HT-29 (cell line): Measurements from ENCODE around the gene GOLPH3. TPM values are rescaled to one million over a fixed set of nuclear protein-coding genes. Genes with fewer than 3 reads are reported as not detected.
A peak's percentile ranks its signal among the peaks of the same experiment; 100 is the strongest.
"Not testable (repeated sequence)": the region's sequence is repeated elsewhere in the genome, so short reads cannot be mapped to it uniquely, and the experiment has no call there.

Experiments used
- DNase-seq: peaks from one replicate; pipeline ENCODE4 v3.0.0-alpha.2; 2015; ENCODE audit warnings: low spot score
- total RNA-seq: library from RNA; depleted of rRNA; stranded (reverse); fragments of >200 nt; shearing (Covaris generic); gene quantifications from 2 replicates; pipeline ENCODE4 v1.2.3, GENCODE V29; 2014

The GOLPH3 gene
- total RNA-seq, 1 experiment from 2014 or later: 132 TPM

DNA sequence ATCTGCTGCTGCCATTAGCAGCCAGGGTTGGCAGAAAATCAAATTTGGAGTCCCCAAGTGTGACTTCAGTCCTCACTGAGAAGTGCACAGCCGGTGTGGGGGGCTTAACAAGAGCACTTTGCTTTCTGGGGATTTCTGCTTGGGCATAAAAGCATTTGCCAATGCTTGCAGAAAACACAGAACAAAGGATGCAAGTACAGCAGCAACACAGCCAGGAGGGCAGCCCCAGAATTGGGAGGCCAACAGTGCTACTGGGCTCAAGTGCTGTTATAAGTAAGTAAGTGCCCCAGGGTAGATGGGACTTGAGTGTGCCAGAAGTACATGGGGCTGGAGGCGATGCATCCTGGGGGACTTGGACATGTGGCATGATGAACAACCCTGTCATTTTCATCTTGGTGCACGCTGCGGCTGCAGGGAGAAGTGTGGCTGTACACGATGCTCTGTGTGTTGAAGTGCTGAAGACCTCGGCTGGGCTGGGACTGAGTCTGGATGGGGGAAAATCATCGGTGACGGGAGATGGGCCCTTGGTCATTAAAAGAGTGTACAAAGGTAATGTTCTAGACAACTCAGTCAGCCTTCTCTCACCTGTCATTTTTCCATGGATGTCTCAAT lies 73.3 kb downstream of the GOLPH3 start:
- no peak for DNase-seq

DNA sequence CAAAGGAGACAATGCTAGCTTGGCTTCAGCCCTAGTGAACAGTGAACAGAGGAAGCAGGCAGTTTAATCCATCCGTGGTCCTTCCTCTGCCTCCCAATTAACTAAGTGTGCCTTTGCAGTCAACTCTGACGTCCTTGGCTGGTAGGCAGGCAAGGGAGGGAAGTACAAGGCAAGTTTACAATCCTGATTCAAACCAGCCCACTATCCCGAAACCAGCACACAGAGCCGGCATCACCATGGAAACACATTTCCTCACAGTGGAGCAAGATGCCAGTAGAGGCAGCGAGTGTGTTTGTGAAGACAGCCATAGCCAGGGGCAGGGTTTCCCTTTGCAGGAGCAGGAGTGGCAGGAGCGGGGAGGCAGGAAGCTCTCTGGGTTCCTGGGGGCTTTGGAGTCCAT lies 73.9 kb downstream of the GOLPH3 start:
- no peak for DNase-seq

DNA sequence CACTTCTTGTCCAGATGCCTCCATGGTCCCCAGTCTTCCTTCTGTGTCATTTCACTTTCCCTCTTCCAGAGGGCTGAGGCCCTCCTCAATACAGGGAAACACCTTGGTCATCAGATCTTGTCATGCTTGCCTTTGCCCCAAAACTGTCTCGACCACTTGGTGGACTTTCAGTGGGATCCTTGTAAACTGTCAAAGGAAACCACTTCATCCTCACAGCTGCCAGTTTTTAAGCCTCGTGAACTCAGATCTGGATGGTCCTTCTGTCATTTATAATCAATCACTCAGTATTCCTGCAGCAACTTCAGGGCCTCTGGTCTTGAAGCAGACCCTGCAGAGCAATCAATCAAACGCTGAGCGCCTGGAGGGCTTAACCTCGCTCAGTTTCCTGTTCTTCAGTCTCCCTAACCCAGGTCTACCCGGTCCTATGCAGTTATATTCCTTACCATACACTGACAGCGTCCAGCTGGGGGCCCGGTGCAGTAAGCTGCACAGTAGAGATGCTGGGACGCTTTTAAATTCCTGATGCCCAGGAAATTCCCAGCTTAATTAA lies 74.6 kb downstream of the GOLPH3 start:
- no peak for DNase-seq

DNA sequence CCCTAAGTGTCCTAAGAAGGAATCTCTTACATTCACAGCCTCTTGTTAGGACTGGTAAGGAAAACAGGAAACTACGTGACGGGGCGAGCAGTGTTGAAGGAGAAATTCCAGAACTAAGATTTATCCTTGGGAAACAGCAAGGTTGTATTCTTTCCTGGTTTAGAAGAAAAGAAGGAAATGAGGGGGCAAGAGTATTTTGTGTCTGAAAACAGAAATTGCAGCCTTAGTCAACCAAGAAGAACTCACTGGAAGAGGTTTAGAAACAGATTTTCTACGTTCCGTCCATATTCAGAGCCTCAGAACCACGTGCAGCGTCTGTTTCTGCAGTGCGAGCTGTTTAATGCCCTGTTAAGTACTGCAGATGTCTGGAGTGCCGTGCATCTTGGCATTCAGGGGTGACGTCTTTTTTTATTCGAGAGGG lies 75.2 kb downstream of the GOLPH3 start:
- DNase-seq: no peak

DNA sequence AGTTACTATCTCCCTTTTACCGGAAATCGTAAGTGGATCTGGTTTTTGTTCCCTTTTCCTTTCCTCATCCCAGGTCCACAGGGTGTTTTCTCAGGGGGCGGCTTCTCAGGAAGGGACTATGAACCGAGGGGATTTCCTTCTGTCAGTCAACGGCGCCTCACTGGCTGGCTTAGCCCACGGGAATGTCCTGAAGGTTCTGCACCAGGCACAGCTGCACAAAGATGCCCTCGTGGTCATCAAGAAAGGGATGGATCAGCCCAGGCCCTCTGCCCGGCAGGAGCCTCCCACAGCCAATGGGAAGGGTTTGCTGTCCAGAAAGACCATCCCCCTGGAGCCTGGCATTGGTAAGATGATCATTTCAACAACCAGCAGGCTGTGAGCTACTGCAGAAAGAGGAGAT lies 75.8 kb downstream of the GOLPH3 start:
- no peak for DNase-seq

DNA sequence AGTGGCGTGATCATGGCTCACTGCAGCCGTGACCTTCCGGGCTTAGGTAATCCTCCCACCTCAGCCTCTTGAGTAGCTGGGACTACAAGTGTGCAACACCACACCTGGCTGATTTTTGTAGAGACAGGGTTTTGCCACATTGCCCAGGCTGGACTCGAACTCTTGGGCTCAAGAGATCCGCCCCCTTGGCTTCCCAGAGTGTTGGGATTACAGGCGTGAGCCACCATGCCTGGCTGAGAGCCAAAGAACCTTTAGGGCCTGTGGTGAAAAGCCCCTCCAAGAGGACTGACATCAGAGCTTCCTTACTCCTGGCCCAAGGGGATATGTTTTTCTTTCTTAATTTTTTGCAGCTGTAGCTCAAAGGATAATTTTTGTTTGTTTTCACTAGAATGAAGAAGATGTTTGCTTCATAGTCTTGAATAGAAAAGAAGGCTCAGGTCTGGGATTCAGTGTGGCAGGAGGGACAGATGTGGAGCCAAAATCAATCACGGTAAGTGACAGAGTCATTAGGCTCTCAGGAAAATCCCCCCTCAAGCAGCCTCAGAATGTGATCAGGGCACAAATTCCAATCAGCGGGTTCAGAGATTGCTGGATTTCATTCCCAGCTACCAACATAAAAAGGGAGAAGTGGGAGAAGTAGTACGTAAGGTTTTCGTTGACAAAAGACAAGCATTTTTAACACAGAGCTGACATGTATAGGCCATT lies 77.1 kb downstream of the GOLPH3 start:
- DNase-seq: no peak

DNA sequence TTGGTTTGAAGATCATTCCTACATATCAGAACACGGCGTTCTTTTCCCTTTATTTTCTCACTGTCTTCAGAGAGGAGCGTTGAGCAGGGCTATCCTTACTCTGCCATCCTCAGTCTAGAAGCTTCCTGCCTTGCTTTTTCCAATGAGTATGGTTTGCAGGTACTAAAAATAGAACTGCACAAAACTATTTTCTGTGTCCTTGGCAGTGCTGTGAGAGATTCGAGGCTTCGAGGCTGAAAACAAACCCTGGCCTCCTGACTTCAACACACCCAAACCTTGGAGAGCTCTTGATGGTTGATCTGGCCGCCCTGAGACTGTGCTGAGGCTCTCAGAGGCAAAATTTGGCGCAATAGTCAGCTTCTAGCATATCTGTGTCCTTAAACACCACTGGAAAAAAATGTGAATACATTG lies 78.9 kb downstream of the GOLPH3 start:
- no peak for DNase-seq

DNA sequence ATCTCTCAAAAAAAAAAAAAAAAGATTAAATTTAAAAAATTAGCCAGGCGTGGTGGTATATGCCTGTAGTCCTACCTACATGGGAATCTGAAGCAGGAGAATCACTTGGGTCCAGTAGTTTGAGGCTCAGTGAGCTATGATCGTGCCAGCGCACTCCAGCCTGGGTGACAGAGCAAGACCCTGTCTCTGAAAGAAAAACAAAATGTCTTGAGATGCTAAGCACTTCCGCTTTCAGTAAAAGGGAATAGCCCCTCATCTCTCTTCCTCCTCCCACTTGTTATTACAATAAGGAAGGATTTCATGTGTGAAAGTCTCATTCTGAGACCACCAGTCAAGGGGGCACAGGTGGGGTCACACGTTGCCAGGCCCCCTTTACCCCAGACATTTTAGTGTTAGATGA lies 79.4 kb downstream of the GOLPH3 start:
- DNase-seq: no peak

DNA sequence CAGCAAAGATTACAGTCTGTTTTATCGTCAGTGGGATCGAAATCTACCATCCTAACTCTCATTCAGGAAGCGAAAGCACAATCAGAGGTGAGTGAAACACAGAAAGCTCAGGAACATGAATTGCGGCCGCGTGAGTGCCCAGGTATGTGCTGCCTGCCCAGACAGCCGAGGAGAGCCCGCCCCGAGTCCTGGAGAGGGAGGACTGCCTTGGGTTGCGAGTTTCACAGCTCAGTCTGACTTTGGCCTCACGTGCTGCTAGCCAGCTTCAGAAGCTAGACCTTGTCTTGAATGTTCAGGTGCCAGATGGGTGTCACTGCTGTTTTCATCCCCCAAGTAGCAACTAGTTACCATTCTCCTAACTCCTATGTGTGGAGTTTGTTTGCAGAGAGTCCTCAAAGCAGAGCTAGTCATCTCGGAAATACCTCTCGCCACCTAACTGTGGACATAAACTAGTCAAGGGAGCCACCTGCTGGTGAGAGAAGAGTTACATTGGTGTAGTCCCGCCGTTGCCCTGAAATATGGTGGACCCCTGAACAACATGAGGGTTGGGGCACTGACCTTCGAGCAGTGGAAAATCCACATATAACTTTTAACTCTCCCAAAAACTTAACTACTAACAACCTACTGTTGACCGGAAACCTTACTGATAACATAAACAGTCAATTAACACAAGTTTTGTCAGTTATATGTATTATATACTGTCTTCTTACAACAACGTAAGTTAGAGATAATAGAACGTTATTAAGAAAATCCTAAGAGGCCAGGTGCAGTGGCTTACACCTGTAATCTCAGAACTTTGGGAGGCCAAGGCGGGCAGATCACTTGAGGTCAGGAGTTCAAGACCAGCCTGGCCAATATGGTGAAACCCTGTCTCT lies 80.9 kb downstream of the GOLPH3 start:
- peak; percentile 90 for DNase-seq

DNA sequence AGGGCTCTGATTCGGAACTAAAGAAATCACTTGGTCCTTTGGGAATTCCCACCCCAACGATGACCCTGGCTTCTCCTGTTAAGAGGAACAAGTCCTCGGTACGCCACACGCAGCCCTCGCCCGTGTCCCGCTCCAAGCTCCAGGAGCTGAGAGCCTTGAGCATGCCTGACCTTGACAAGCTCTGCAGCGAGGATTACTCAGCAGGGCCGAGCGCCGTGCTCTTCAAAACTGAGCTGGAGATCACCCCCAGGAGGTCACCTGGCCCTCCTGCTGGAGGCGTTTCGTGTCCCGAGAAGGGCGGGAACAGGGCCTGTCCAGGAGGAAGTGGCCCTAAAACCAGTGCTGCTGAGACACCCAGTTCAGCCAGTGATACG lies 83.4 kb downstream of the GOLPH3 start:
- DNase-seq: no peak

DNA sequence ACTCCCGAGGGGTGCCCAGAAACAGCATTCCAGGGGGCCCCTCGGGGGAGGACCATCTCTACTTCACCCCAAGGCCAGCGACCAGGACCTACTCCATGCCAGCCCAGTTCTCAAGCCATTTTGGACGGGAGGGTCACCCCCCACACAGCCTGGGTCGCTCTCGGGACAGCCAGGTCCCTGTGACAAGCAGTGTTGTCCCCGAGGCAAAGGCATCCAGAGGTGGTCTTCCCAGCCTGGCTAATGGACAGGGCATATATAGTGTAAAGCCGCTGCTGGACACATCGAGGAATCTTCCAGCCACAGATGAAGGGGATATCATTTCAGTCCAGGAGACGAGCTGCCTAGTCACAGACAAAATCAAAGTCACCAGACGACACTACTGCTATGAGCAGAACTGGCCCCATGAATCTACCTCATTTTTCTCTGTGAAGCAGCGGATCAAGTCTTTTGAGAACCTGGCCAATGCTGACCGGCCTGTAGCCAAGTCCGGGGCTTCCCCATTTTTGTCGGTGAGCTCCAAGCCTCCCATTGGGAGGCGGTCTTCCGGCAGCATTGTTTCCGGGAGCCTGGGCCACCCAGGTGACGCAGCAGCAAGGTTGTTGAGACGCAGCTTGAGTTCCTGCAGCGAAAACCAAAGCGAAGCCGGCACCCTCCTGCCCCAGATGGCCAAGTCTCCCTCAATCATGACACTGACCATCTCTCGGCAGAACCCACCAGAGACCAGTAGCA lies 83.9 kb downstream of the GOLPH3 start:
- no peak for DNase-seq

DNA sequence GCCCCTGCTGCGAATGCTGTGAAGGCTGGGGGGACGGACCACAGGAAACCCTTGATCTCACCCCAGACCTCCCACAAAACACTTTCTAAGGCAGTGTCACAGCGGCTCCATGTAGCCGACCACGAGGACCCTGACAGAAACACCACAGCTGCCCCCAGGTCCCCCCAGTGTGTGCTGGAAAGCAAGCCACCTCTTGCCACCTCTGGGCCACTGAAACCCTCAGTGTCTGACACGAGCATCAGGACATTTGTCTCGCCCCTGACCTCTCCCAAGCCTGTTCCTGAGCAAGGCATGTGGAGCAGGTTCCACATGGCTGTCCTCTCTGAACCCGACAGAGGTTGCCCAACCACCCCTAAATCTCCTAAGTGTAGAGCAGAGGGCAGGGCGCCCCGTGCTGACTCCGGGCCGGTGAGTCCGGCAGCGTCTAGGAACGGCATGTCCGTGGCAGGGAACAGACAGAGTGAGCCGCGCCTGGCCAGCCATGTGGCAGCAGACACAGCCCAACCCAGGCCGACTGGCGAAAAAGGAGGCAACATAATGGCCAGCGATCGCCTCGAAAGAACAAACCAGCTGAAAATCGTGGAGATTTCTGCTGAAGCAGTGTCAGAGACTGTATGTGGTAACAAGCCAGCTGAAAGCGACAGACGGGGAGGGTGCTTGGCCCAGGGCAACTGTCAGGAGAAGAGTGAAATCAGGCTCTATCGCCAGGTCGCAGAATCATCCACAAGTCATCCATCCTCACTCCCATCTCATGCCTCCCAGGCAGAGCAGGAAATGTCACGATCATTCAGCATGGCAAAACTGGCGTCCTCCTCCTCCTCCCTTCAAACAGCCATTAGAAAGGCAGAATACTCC lies 84.7 kb downstream of the GOLPH3 start:
- DNase-seq: no peak

DNA sequence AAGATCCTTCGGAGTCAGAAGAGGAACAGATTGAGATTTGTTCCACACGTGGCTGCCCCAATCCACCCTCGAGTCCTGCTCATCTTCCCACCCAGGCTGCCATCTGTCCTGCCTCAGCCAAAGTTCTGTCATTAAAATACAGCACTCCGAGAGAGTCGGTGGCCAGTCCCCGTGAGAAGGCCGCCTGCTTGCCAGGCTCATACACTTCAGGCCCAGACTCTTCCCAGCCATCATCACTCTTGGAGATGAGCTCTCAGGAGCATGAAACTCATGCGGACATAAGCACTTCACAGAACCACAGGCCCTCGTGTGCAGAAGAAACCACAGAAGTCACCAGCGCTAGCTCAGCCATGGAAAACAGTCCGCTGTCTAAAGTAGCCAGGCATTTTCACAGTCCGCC lies 85.9 kb downstream of the GOLPH3 start:
- DNase-seq: no peak

DNA sequence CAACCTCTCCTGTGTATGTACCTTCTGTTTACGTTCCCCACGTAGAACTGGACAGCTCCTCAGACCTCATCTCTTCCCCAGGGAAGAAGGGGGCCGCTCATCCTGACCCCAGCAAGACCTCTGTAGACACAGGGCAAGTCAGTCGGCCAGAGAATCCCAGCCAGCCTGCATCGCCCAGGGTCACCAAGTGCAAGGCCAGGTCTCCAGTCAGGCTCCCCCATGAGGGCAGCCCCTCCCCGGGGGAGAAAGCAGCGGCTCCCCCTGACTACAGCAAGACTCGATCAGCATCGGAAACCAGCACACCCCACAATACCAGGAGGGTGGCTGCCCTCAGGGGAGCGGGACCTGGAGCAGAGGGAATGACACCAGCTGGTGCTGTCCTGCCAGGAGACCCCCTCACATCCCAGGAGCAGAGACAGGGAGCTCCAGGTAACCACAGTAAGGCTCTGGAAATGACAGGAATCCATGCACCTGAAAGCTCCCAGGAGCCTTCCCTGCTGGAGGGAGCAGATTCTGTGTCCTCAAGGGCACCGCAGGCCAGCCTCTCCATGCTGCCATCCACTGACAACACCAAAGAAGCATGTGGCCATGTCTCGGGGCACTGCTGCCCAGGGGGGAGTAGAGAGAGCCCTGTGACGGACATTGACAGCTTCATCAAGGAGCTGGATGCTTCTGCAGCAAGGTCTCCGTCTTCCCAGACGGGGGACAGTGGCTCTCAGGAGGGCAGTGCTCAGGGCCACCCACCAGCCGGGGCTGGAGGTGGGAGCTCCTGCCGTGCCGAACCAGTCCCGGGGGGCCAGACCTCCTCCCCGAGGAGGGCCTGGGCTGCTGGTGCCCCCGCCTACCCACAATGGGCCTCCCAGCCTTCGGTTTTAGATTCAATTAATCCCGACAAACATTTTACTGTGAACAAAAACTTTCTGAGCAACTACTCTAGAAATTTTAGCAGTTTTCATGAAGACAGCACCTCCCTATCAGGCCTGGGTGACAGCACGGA lies 86.7 kb downstream of the GOLPH3 start:
- DNase-seq: no peak

DNA sequence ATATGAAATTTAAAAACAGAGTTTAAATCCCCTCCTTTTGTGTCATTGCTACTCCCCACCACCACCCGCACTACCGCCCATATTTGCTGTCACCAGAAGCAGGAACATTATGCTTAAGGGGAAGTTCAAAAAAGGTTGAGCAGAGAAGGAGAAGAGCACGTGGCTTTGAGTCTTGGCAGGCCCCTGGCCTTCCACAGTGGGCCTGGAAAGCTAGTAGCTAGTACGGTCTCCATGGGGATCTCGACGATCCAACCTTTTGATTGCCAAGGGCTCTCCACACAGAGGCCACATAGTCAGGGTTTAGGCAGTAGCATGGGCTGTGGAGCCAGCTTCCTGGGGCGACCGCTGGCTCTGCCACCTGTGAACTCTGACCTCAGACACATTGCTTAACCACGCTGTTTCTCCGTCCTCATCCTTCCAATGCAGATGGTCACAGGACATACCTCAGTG lies 90.1 kb downstream of the GOLPH3 start:
- DNase-seq: no peak

DNA sequence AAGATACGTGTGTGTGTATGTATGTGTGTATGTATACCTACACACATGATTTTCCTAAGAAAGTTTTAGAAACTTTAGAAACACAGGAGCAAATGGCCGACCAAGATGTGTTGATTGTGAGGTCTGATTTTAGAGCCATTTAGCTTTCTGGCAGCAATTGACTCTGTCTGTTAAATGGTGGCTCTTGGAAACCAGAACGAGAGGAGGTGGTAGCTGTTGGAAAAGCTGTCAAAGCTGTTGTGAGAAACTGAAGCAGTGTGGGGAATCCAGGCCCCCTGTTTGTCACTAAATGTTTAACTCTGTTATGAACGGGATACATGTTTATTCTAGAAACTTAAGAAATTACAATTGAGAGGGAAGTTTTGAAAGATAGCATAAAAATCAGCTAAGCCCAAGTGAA lies 91.4 kb downstream of the GOLPH3 start:
- DNase-seq: no peak

DNA sequence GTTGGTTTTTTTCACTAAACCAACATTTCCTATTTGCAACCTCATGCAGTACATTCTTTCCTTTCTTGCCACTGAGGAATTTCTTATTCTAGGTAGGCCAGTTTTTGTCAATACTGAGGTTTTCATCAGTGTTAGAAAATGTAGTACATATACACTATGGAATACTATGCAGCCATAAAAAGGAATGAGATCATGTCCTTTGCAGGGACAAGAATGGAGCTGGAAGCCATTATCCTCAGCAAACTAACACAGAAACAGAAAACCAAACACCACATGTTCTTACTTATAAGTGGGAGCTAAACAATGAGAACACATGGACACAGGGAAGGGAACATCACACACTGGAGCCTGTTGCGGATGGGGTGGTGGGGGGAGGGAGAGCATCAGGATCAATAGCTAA lies 93.6 kb downstream of the GOLPH3 start:
- DNase-seq: not testable (repeated sequence)

DNA sequence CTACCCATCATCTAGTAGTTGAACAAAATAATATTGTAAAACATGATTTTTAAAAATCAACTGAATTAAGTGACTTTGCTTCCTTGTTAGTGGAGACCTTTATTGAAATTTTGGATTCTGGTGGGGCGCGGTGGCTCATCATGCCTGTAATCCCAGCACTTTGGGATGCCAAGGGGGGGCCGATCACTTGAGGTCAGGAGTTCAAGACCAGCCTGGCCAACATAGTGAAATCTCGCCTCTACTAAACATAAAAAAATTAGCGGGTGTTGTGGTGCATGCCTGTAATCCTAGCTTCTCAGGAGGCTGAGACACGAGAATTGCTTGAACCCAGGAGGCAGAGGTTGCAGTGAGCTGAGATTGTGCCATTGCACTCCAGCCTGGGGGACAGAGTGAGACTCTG lies 95.3 kb downstream of the GOLPH3 start:
- not testable (repeated sequence) for DNase-seq
